ENCODE results near the gene PNLIPRP1.

DNA sequence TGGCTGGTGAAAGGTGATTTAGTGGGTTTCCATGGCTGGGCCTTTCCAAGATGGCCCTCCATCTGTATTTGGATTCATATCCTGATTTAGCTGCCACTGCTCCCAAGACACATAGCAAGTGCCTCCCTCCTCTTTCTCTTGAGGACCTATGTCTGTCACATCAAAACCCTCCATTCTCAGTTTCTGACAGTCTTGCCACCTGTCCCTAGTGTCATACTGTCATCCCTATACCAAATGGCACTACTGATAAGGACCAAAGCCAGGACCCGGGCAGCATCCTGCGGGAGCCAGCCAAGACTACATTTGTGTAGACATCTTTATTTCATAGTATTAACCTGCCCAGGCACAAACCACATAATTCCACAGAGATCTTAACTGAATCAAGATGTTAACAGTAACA, 64.8 kb downstream of the PNLIPRP1 start:
- TF ChIP-seq CTCF (conservative IDR thresholded peaks at IDR 0.05) (no peak), EZH2 (IDR thresholded peaks at IDR 0.05; ENCODE audit: low read depth) (no peak)
